Measurements from ENCODE around the gene PRMT3. TPM values are rescaled to one million over a fixed set of nuclear protein-coding genes. Genes with fewer than 3 reads are reported as not detected.

The PRMT3 gene
- total and polyA plus RNA-seq, 2 of the 4 experiments (the other 2 are of a cell fraction), result 8.8 to 11.3 TPM

DNA sequence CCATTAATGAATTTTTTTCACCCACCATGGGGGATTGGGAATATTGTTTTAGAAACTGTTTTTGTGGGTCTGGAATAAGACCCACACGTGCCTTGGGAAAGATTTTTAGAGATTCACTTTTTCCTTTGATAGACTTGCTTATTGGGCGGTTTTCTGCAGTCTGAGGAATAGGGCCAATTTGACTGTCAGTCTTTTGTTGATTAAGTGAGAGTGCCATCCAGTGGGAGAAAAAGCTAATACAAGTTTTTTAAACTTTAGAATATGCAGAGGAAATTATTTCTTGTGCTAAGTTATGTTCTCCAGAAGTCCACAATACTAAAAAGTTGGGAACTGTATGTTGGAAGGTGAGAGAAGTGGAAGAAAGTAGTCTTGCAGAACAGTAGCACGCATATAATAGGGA, 56.1 kb downstream of the PRMT3 start:
- H2BK120ac ChIP-seq (ENCODE audit: low read depth, low read length), result no peak overlapping the region

More for the DNA sequence above, 56.1 kb downstream of the PRMT3 start:
- Histone ChIP-seq H2BK5ac (ENCODE audit: low read depth, low read length, poor library complexity, severe bottlenecking) (no peak overlapping the region), H4K20me1 (ENCODE audit: insufficient read depth, low read length) (no peaks in the 10 kb centered on the region; the same call in 1 of the 2 replicates), H3K36me3 (ENCODE audit: control insufficient read depth, insufficient read depth, low read length) (no peaks in the 10 kb centered on the region), H2AFZ (replicated peaks; ENCODE audit: low read length, poor library complexity) (no peak overlapping the region), H3K4ac (ENCODE audit: low read depth, low read length) (no peak overlapping the region), H3K56ac (ENCODE audit: extremely low read depth, insufficient read depth, low read length) (no peak overlapping the region), H3K14ac (replicated peaks; ENCODE audit: low read depth, low read length) (no peak overlapping the region), H3K4me1 (ENCODE audit: control insufficient read depth, insufficient read depth, low read length) (no peaks in the 10 kb centered on the region), H3K27ac (ENCODE audit: insufficient read depth, low read length) (no peak overlapping the region), H3K4me3 (ENCODE audit: insufficient read depth, low read depth, low read length) (no peak overlapping the region), H3K23ac (ENCODE audit: low read depth, low read length) (no peak overlapping the region), H4K91ac (ENCODE audit: insufficient read depth, low read depth, low read length) (no peak overlapping the region), H3K9me1 (ENCODE audit: insufficient read depth, low read length) (0 out of 2 replicates have a peak, but pooled peaks cover 2% of the 10 kb centered on the region), H2BK20ac (ENCODE audit: low read depth, low read length) (no peak overlapping the region), H3K4me2 (ENCODE audit: low read depth, low read length) (no peak overlapping the region), H2BK15ac (ENCODE audit: low read depth, low read length) (no peak overlapping the region), H4K5ac (ENCODE audit: low read depth, low read length) (no peak overlapping the region), H3K79me1 (ENCODE audit: low read depth in 1 of 2, low read length in 2 of 2) (no peaks in the 10 kb centered on the region), H3K9ac (ENCODE audit: low read depth, low read length) (no peak overlapping the region), H3K18ac (ENCODE audit: low read depth, low read length) (no peak overlapping the region), H3K9me3 (ENCODE audit: control insufficient read depth, insufficient read depth, low read length) (no peaks in the 10 kb centered on the region), H2AK9ac (replicated peaks; ENCODE audit: low read depth, low read length, poor library complexity) (no peak overlapping the region), H4K8ac (ENCODE audit: low read depth in 2 of 2, low read length in 2 of 2) (no peak overlapping the region), H2AK5ac (ENCODE audit: low read depth, low read length) (no peak overlapping the region), H3K27me3 (ENCODE audit: control insufficient read depth, insufficient read depth, low read length) (no peaks in the 10 kb centered on the region)
- ChIA-PET CTCF (interaction anchor here (0.8 to 1.0 kb wide), 4 partner anchors 9 to 47 kb away, joined by 3 to 7 read pairs (median 4); no protein-coding TSS in a partner anchor), POLR2A (ENCODE audit: unreplicated experiment) (no interaction called here)
- intact Hi-C loops (cut with micrococcal nuclease) (loop anchor here (1.0 to 2.0 kb wide), 2 partner anchors 46 to 57 kb away; partner anchors contain the start of gene PRMT3), dilution Hi-C loops (cut with HindIII; ENCODE audit: low sequenced_read_pairs, unreplicated experiment) (no loop called here), in situ Hi-C loops (cut with MboI; ENCODE audit: low sequenced_read_pairs) (no loop called here)
- TF ChIP-seq POLR2A (IDR thresholded peaks at IDR 0.05; ENCODE audit: low read depth, low read length) (no peak), RFX5 (IDR thresholded peaks at IDR 0.05; ENCODE audit: low read depth, low read length) (no peak), RAD21 (IDR thresholded peaks at IDR 0.05; ENCODE audit: low read length) (peak; percentile 36), FOS (IDR thresholded peaks at IDR 0.05; ENCODE audit: low read depth, low read length) (no peak), RCOR1 (IDR thresholded peaks at IDR 0.05; ENCODE audit: insufficient replicate concordance, low read length) (no peak), MAZ (IDR thresholded peaks at IDR 0.05; ENCODE audit: borderline replicate concordance, low read depth, low read length) (no peak), CHD1 (IDR thresholded peaks at IDR 0.05; ENCODE audit: low read depth, low read length) (no peak), BHLHE40 (IDR thresholded peaks at IDR 0.05; ENCODE audit: low read depth, low read length) (no peak), NFE2L2 (IDR thresholded peaks at IDR 0.05; ENCODE audit: low read depth, low read length) (no peak), MXI1 (IDR thresholded peaks at IDR 0.05; ENCODE audit: borderline replicate concordance, low read depth, low read length) (no peak), MAFK (IDR thresholded peaks at IDR 0.05; ENCODE audit: low read depth, low read length) (peak; percentile 33), SMC3 (IDR thresholded peaks at IDR 0.05; ENCODE audit: low read depth, low read length) (no peak), CEBPB (IDR thresholded peaks at IDR 0.05; ENCODE audit: low read depth, low read length) (no peak)
- TF ChIP-seq, protein P1, sequence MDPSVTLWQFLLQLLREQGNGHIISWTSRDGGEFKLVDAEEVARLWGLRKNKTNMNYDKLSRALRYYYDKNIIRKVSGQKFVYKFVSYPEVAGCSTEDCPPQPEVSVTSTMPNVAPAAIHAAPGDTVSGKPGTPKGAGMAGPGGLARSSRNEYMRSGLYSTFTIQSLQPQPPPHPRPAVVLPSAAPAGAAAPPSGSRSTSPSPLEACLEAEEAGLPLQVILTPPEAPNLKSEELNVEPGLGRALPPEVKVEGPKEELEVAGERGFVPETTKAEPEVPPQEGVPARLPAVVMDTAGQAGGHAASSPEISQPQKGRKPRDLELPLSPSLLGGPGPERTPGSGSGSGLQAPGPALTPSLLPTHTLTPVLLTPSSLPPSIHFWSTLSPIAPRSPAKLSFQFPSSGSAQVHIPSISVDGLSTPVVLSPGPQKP (IDR thresholded peaks at IDR 0.05; ENCODE audit: borderline replicate concordance, low read depth, low read length), result no peak
- TF ChIP-seq, protein P2, sequence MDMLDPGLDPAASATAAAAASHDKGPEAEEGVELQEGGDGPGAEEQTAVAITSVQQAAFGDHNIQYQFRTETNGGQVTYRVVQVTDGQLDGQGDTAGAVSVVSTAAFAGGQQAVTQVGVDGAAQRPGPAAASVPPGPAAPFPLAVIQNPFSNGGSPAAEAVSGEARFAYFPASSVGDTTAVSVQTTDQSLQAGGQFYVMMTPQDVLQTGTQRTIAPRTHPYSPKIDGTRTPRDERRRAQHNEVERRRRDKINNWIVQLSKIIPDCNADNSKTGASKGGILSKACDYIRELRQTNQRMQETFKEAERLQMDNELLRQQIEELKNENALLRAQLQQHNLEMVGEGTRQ (IDR thresholded peaks at IDR 0.05; ENCODE audit: low read depth, low read length), result no peak
- TF ChIP-seq, protein P3, sequence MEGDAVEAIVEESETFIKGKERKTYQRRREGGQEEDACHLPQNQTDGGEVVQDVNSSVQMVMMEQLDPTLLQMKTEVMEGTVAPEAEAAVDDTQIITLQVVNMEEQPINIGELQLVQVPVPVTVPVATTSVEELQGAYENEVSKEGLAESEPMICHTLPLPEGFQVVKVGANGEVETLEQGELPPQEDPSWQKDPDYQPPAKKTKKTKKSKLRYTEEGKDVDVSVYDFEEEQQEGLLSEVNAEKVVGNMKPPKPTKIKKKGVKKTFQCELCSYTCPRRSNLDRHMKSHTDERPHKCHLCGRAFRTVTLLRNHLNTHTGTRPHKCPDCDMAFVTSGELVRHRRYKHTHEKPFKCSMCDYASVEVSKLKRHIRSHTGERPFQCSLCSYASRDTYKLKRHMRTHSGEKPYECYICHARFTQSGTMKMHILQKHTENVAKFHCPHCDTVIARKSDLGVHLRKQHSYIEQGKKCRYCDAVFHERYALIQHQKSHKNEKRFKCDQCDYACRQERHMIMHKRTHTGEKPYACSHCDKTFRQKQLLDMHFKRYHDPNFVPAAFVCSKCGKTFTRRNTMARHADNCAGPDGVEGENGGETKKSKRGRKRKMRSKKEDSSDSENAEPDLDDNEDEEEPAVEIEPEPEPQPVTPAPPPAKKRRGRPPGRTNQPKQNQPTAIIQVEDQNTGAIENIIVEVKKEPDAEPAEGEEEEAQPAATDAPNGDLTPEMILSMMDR (conservative IDR thresholded peaks at IDR 0.05; ENCODE audit: low read depth, low read length), result peak; percentile 50
- DNase-seq (peak; percentile 28), ATAC-seq (ENCODE audit: low read depth) (peak; percentile 59)
- BruUV-seq (replicated peaks), result no TSS peak
- WGBS, 2 experiments (ENCODE audit: extremely low coverage in 2 of 2, insufficient read length in 1 of 2), result 100% methylated on average over 1 of the region's 3 CpGs; no CpG with 5 or more reads in 1 of the 2 experiments
